Kidney (tissue), 14 donors: ENCODE data around the gene DAO. TPM values are rescaled to one million over a fixed set of nuclear protein-coding genes. Genes with fewer than 3 reads are reported as not detected.

Experiments
- DNase-seq, 5 donors: peaks; one replicate each; pipeline ENCODE4 v3.0.0-alpha.2; 2013 to 2020
- FAIRE-seq: peaks from 2 replicates; lab custom pipeline; 2012; peaks lifted over from hg19 to GRCh38; lab: Jason Lieb, UNC
- H3K27ac ChIP-seq, 2 donors: one replicate each; pipeline ENCODE4 v1.7.0; 2013; ENCODE audit warnings: low read depth in 2 of 2, low read length in 2 of 2, inconsistent platforms in 1 of 2
- H3K27me3 ChIP-seq: one replicate; pipeline ENCODE4 v1.7.1; 2013; ENCODE audit warnings: low read length, inconsistent platforms; ENCODE audit not compliant: control insufficient read depth, insufficient read depth
- H3K36me3 ChIP-seq, 3 donors: one replicate each; pipeline versions ENCODE4 v1.7.0 to v1.7.1; 2013; ENCODE audit warnings: low read length in 3 of 3, control low read depth in 1 of 3, inconsistent platforms in 1 of 3; ENCODE audit not compliant: insufficient read depth in 3 of 3, control insufficient read depth in 2 of 3
- H3K4me1 ChIP-seq, 3 donors: one replicate each; pipeline versions ENCODE4 v1.7.0 to v1.7.1; 2013; ENCODE audit warnings: low read length in 3 of 3, inconsistent platforms in 1 of 3, low read depth in 1 of 3; ENCODE audit not compliant: control insufficient read depth in 2 of 3, insufficient read depth in 2 of 3
- H3K4me3 ChIP-seq, 3 donors: one replicate each; pipeline versions ENCODE4 v1.7.0 to v1.8.1; 2013; ENCODE audit warnings: low read length in 3 of 3, control low read depth in 1 of 3, inconsistent platforms in 1 of 3
- H3K9ac ChIP-seq, 3 donors: one replicate each; pipeline versions ENCODE4 v1.7.0 to v1.7.1; 2013; ENCODE audit warnings: low read length in 3 of 3, control low read depth in 1 of 3, inconsistent platforms in 1 of 3
- H3K9me3 ChIP-seq, 3 donors: one replicate each; pipeline versions ENCODE4 v1.7.0 to v1.7.1; 2013; ENCODE audit warnings: low read length in 3 of 3, control low read depth in 1 of 3, inconsistent platforms in 1 of 3; ENCODE audit not compliant: control insufficient read depth in 2 of 3, insufficient read depth in 1 of 3
- CTCF ChIP-seq: IDR thresholded peaks from 3 replicates; pipeline ENCODE4 v1.5.1; 2012; ENCODE audit warnings: mild to moderate bottlenecking, moderate library complexity, borderline replicate concordance; ENCODE audit not compliant: insufficient read depth; ENCODE audit errors: extremely low read depth
- intact Hi-C: fragments of 100-400 bp; cut with DNase I; formaldehyde crosslinking; loops from one replicate; pipeline ENCODE4 v1.11.1; 2022
- polyA plus RNA-seq: library from polyadenylated mRNA; stranded (reverse); fragments of 350-450 nt; fragmentation: Illumina TruSeq; extraction: RNeasy Lipid Tissue Mini Kit (QIAGEN cat#74804); gene quantifications from one replicate; pipeline ENCODE4 v1.2.3, GENCODE V29; 2014; ENCODE audit warnings: low read depth, low replicate concordance; ENCODE audit not compliant: insufficient read depth
- total RNA-seq: library from RNA; stranded (reverse); fragmentation: NEBNext Ultra II Directional; extraction: Animal tissue kit (Norgen Biotek cat#: 25700); gene quantifications from one replicate; pipeline ENCODE4 v1.2.1, GENCODE V29; 2021
- donor health status: control.
- donor health status: control.
- donor health status: control.
- donor health status: control.
- donor health status: control.
- donor health status: DM: yes; HTN: yes; CAD: no.
- donor health status: Normal renal cell carcinoma (clear cell type).

The DAO gene
- total and polyA plus RNA-seq, 2 donors from 2014 or later: 0.41 to 50.4 TPM

DNA sequence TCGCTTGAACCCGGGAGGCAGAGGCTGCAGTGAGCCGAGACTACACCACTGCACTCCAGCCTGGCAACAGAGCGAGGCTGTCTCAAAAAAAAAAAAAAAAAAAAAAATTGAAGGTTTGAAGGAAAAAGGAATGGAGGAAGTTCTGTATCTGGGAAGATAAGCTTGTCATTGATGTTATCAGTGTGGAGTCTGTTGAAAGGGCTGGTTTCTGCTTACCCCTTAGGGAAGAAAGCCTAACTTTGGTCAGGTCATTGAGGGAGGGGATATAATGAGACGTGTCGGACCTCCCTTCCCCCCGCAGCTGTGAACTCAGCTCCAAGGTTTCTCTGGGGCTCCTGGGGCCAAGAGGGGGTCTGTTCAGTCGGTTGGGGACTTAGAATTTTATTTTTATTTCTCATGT is 16.4 kb downstream of the DAO start:
- no peaks in the 10 kb centered on the region for H3K9me3 ChIP-seq
- no peaks in the 10 kb centered on the region for H3K27me3 ChIP-seq
- peaks cover 0 to 6% (median 0%) of the 10 kb centered on the region in 3 donors for H3K36me3 ChIP-seq
- TF ChIP-seq CTCF: no peak
- no peak overlapping the region for H3K27ac ChIP-seq
- H3K4me1 ChIP-seq: no peaks in the 10 kb centered on the region
- intact Hi-C loops: no loop called here
- no peak for DNase-seq
- H3K4me3 ChIP-seq: no peak overlapping the region
- no peak overlapping the region for H3K9ac ChIP-seq
- FAIRE-seq: no peak

DNA sequence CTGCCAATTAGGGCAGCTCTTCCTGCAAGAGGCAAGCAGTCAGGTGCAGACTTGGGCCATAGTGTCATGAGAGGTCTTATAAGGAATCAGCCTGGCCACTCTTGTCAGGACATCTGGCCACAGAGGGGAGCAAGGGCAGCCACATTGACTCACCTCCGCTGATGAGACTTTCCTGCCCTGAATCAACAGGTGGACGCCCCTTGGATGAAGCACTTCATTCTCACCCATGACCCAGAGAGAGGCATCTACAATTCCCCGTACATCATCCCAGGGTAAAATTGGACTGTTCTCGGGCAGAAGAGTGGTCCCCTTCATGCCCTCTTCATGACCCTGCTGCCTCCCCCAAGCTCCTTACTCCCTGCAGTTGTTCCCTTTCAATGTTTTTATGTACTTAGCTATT is 16.9 kb downstream of the DAO start:
- intact Hi-C loops: no loop called here
- FAIRE-seq: no peak
- Histone ChIP-seq H3K27ac (no peak overlapping the region), H3K9me3 (no peaks in the 10 kb centered on the region), H3K36me3 (peaks cover 0 to 1% (median 0%) of the 10 kb centered on the region in 3 donors), H3K9ac (no peak overlapping the region), H3K27me3 (no peaks in the 10 kb centered on the region), H3K4me1 (no peaks in the 10 kb centered on the region), H3K4me3 (no peak overlapping the region)
- DNase-seq: peak in 1 of 5 donors; percentile 32
- no peak for TF ChIP-seq CTCF

DNA sequence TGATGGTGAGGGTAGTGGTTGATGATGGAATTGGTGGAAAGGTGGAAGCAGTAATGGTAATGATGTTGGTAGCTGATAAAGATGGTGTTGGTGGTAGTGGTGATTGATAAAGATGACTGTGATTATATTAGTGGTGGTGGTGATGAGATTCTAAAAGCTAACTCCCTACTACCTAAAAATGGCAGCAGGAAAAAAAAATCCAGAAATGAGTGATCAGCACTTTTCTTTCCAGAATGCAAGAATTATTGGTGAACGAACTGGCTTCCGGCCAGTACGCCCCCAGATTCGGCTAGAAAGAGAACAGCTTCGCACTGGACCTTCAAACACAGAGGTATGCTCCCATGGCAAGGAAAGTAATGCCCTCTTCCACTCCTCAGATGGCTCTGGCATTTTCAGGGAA is 19.3 kb downstream of the DAO start:
- no peak overlapping the region for H3K4me3 ChIP-seq
- no peak for FAIRE-seq
- H3K36me3 ChIP-seq: no peaks in the 10 kb centered on the region
- H3K4me1 ChIP-seq: no peaks in the 10 kb centered on the region
- no peak overlapping the region for H3K9ac ChIP-seq
- H3K9me3 ChIP-seq: no peaks in the 10 kb centered on the region
- no peak overlapping the region for H3K27ac ChIP-seq
- no peaks in the 10 kb centered on the region for H3K27me3 ChIP-seq
- intact Hi-C loops: no loop called here
- TF ChIP-seq CTCF: no peak
- DNase-seq: no peak

- intact Hi-C loops: no loop called here
- FAIRE-seq: no peak
These were observed 25.8 kb downstream of the DAO start for GRCh38 chr12:108905725-108906124.

More at GRCh38 chr12:108905725-108906124, 25.8 kb downstream of the DAO start:
- no peaks in the 10 kb centered on the region for H3K27me3 ChIP-seq
- no peaks in the 10 kb centered on the region for H3K4me1 ChIP-seq
- DNase-seq: no peak
- no peak overlapping the region for H3K27ac ChIP-seq
- H3K9ac ChIP-seq: no peak overlapping the region
- no peak overlapping the region for H3K4me3 ChIP-seq
- H3K9me3 ChIP-seq: no peaks in the 10 kb centered on the region
- no peak for TF ChIP-seq CTCF
- H3K36me3 ChIP-seq: no peaks in the 10 kb centered on the region
